Cardiac muscle cell (in vitro differentiated cells and primary cell): ENCODE results near the gene ITGA8. TPM values are rescaled to one million over a fixed set of nuclear protein-coding genes. Genes with fewer than 3 reads are reported as not detected.

ENCODE experiments used
- DNase-seq, 2 donors: peaks; one replicate each; pipeline versions ENCODE4 v3.0.0 to v3.0.0-alpha.2; 2010 to 2017; ENCODE audit warnings: low read depth in 1 of 2, low spot score in 1 of 2
- H3K27ac ChIP-seq: fragments of 200-600 bp; sonication (generic); 2 replicates; pipeline ENCODE4 v1.5.1; 2016
- H3K27me3 ChIP-seq: fragments of 200-600 bp; sonication (generic); 2 replicates; pipeline ENCODE4 v1.6.0; 2016; ENCODE audit warnings: control low read depth
- H3K36me3 ChIP-seq: fragments of 200-600 bp; sonication (generic); 2 replicates; pipeline ENCODE4 v1.5.1; 2016; ENCODE audit warnings: control low read depth
- H3K4me1 ChIP-seq: fragments of 200-600 bp; sonication (generic); 2 replicates; pipeline ENCODE4 v1.8.1; 2017; ENCODE audit warnings: low read depth, mild to moderate bottlenecking, mixed run types
- H3K4me3 ChIP-seq: fragments of 200-600 bp; sonication (generic); 2 replicates; pipeline ENCODE4 v1.5.1; 2016; ENCODE audit warnings: mild to moderate bottlenecking
- H3K9me3 ChIP-seq: fragments of 200-600 bp; sonication (generic); 2 replicates; pipeline ENCODE4 v1.5.1; 2017; ENCODE audit warnings: low read depth, mild to moderate bottlenecking, control low read depth
- CTCF ChIP-seq: IDR thresholded peaks from 2 replicates; pipeline ENCODE4 v1.5.1; 2012; ENCODE audit warnings: low read depth, mild to moderate bottlenecking, low read length
- polyA plus RNA-seq: library from polyadenylated mRNA; unstranded; fragments of >200 nt; fragmentation: Nextera tagmentation; extraction: Ambion mirVana; gene quantifications from 2 replicates; pipeline ENCODE4 v1.2.1, GENCODE V29; 2016
- total RNA-seq: library from RNA; depleted of rRNA; stranded (reverse); fragments of >200 nt; gene quantifications from 2 replicates; pipeline ENCODE4 v1.2.3, GENCODE V29; 2016

ITGA8 gene
- total and polyA plus RNA-seq, 2 experiments from 2014 or later, result 0.88 to 1.6 TPM

DNA sequence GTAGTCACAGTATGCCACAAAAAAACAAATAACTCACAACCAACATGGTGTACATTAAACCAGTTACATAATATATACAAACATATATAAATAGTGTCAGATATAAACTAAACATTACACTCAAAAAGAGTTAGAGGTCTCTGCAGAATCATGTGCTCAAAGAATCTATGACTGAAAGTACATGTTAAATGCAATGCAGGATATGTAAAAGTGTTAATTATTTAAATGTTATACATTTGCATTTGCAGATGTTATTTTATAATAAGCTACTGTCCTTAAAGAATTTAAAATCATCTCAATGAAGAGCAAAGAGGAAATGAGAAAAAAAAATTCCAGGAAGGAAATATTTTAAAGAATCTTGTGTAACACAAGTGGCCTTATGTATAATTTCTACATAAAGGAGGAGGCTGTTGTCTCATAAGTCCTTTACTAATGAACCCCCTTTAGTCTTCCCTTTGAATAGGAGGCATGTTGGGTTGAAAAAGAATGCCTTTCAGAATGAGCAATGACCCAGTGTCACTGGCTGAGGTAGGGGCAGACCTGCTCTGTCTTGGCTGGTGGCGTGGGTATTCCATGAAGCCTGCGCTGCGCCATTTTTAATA lies 148.9 kb downstream of the ITGA8 start:
- no peaks in the 10 kb centered on the region for H3K9me3 ChIP-seq
- H3K27ac ChIP-seq, result no peak overlapping the region
- TF ChIP-seq CTCF, result no peak
- no peaks in the 10 kb centered on the region for H3K27me3 ChIP-seq
- DNase-seq, result no peak
- no peaks in the 10 kb centered on the region for H3K4me1 ChIP-seq
- H3K36me3 ChIP-seq, result no peaks in the 10 kb centered on the region
- H3K4me3 ChIP-seq, result no peak overlapping the region

DNA sequence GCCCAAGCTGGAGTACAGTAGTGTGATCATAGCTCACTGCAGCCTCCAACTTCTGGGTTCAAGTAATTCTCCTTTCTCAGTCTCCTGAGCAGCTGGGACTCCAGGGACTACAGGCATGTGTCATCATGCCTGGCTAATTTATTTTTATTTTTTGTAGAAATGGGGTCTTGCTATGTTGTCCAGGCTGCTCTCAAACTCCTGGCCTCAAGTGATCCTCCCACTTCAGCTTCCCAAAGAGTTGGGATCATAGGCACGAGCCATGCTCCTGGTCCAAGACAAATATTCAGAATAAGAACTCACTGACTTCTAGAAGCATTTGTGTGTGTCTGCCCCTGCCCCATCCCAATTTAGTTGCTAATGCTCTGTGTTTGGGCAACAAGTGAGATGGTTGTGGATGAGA lies 151.8 kb downstream of the ITGA8 start:
- Histone ChIP-seq H3K4me1 (no peaks in the 10 kb centered on the region), H3K36me3 (no peaks in the 10 kb centered on the region), H3K27ac (no peak overlapping the region), H3K4me3 (no peak overlapping the region), H3K27me3 (no peaks in the 10 kb centered on the region), H3K9me3 (no peaks in the 10 kb centered on the region)
- TF ChIP-seq CTCF, result no peak
- DNase-seq, result no peak

- Histone ChIP-seq H3K27ac (no peak overlapping the region), H3K4me3 (no peak overlapping the region), H3K9me3 (no peaks in the 10 kb centered on the region), H3K27me3 (no peaks in the 10 kb centered on the region), H3K36me3 (no peaks in the 10 kb centered on the region), H3K4me1 (peaks cover under 1% of the 10 kb centered on the region)
- no peak for TF ChIP-seq CTCF
- DNase-seq, result no peak
These were observed 156.5 kb downstream of the ITGA8 start for GRCh38 chr10:15563246-15563645.

DNA sequence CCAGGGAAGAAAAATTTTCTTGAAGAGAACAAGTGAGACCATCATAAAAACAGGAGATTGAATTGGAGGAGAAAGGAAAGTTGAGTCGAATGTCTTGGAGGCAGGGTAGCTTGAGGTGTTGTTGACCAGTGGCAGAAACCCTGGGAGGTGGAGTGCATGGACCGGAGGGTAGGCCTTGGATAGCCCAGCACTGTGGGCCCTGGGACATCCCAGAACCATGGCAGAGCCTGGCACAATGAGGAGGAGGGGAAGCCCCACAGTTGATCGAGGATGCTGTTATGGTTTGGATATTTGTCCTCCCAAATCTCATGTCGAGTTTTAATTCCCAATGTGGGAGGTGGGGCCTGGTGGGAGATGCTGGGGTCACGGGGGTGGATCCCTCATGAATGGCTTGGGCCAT lies 157.1 kb downstream of the ITGA8 start:
- Histone ChIP-seq H3K27ac (no peak overlapping the region), H3K4me3 (no peak overlapping the region), H3K27me3 (no peaks in the 10 kb centered on the region), H3K4me1 (peaks cover 4% of the 10 kb centered on the region), H3K36me3 (no peaks in the 10 kb centered on the region), H3K9me3 (no peaks in the 10 kb centered on the region)
- TF ChIP-seq CTCF, result no peak
- DNase-seq, result no peak

DNA sequence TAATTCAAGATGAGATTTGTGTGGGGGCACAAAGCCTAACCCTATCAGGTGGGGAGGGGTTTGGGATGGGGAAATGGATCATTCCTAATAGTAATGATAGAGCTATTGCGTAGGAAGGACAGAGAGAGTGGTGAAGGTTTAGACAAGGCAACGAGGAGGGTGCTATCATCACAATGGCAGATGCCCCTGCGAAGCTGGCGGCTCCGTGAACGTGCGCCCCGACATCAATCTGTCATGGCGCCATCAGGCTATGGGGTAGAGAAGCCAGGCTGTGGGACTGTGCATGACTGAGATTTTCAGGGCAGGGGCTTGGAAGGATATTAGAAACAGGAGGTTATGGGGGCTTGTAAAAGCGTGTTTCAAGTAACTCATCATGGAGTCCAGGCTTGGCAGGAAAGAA lies 157.6 kb downstream of the ITGA8 start:
- Histone ChIP-seq H3K36me3 (no peaks in the 10 kb centered on the region), H3K9me3 (no peaks in the 10 kb centered on the region), H3K4me3 (no peak overlapping the region), H3K4me1 (peaks cover 4% of the 10 kb centered on the region), H3K27ac (no peak overlapping the region), H3K27me3 (no peaks in the 10 kb centered on the region)
- no peak for DNase-seq
- no peak for TF ChIP-seq CTCF
